ENCODE data around the gene ITGA5. TPM values are rescaled to one million over a fixed set of nuclear protein-coding genes. Genes with fewer than 3 reads are reported as not detected.

ITGA5 gene
- total RNA-seq, 1 donor from 2014 or later: 52.3 TPM

GRCh38 chr12:54411391-54412241 is 7.5 kb downstream of the ITGA5 start:
- peak; percentile 34 for DNase-seq

- no peak for DNase-seq
These were observed 9.8 kb downstream of the ITGA5 start for GRCh38 chr12:54409267-54409666.

- DNase-seq: no peak
These were observed 11.7 kb downstream of the ITGA5 start for GRCh38 chr12:54407183-54407905.

- DNase-seq: no peak
These were observed 13.5 kb downstream of the ITGA5 start for GRCh38 chr12:54405573-54405972.

GRCh38 chr12:54405106-54405505 is 14.0 kb downstream of the ITGA5 start:
- DNase-seq: no peak

- DNase-seq: no peak
These were observed 14.7 kb downstream of the ITGA5 start for GRCh38 chr12:54404061-54405004.

- no peak for DNase-seq
These were observed 17.9 kb downstream of the ITGA5 start for GRCh38 chr12:54401119-54401518.

GRCh38 chr12:54398995-54399793 is 19.9 kb downstream of the ITGA5 start:
- peak; percentile 75 for DNase-seq

- DNase-seq: no peak
These were observed 20.8 kb downstream of the ITGA5 start for GRCh38 chr12:54398218-54398617.

- no peak for DNase-seq
These were observed 21.9 kb downstream of the ITGA5 start for GRCh38 chr12:54397157-54397556.

GRCh38 chr12:54395545-54395944 is 23.5 kb downstream of the ITGA5 start:
- DNase-seq: no peak

- no peak for DNase-seq
These were observed 24.1 kb downstream of the ITGA5 start for GRCh38 chr12:54394986-54395385.

GRCh38 chr12:54394281-54394719 is 24.8 kb downstream of the ITGA5 start:
- DNase-seq: peak; percentile 14

- DNase-seq: no peak
These were observed 25.3 kb downstream of the ITGA5 start for GRCh38 chr12:54393743-54394142.

GRCh38 chr12:54393207-54393609 is 25.9 kb downstream of the ITGA5 start:
- DNase-seq: no peak

GRCh38 chr12:54392485-54393206 is 26.4 kb downstream of the ITGA5 start:
- no peak for DNase-seq

GRCh38 chr12:54390668-54391551 is 28.2 kb downstream of the ITGA5 start:
- DNase-seq: no peak

GRCh38 chr12:54390176-54390667 is 28.8 kb downstream of the ITGA5 start:
- DNase-seq: no peak

- DNase-seq: no peak
These were observed 29.4 kb downstream of the ITGA5 start for GRCh38 chr12:54389607-54390175.
